ENCODE measurements around the gene RANBP17. TPM values are rescaled to one million over a fixed set of nuclear protein-coding genes. Genes with fewer than 3 reads are reported as not detected.
"Not testable (repeated sequence)": the region's sequence is repeated elsewhere in the genome, so short reads cannot be mapped to it uniquely, and the experiment has no call there.

The RANBP17 gene
- total RNA-seq, 2 experiments from 2014 or later, result not detected

- intact Hi-C loops (cut with micrococcal nuclease), result no loop called here
- H3K9me3 Mint-ChIP-seq, result no peaks in the 10 kb centered on the region
- H3K27me3 Mint-ChIP-seq, result no peaks in the 10 kb centered on the region
- ChIA-PET POLR2A (no interaction called here), CTCF (no interaction called here)
- H3K36me3 Mint-ChIP-seq, result no peaks in the 10 kb centered on the region
- H3K4me3 Mint-ChIP-seq, result no peak overlapping the region
- no peak for DNase-seq
- H3K4me1 Mint-ChIP-seq (ENCODE audit: low read depth), result no peaks in the 10 kb centered on the region
- H3K27ac Mint-ChIP-seq, result no peak overlapping the region
These were observed 15.0 kb upstream of the RANBP17 start for GRCh38 chr5:170846846-170847245.

- Mint-ChIP-seq H3K4me1 (ENCODE audit: low read depth) (no peaks in the 10 kb centered on the region), H3K4me3 (no peak overlapping the region), H3K27me3 (no peaks in the 10 kb centered on the region), H3K27ac (no peak overlapping the region), H3K9me3 (no peaks in the 10 kb centered on the region), H3K36me3 (no peaks in the 10 kb centered on the region)
- ChIA-PET POLR2A (no interaction called here), CTCF (no interaction called here)
- DNase-seq, result no peak
- intact Hi-C loops (cut with micrococcal nuclease), result no loop called here
These were observed 13.8 kb upstream of the RANBP17 start for GRCh38 chr5:170848033-170848432.

GRCh38 chr5:170849374-170849773 is 12.4 kb upstream of the RANBP17 start:
- H3K27ac Mint-ChIP-seq, result no peak overlapping the region
- no peaks in the 10 kb centered on the region for H3K9me3 Mint-ChIP-seq
- H3K36me3 Mint-ChIP-seq, result no peaks in the 10 kb centered on the region
- H3K4me1 Mint-ChIP-seq (ENCODE audit: low read depth), result no peaks in the 10 kb centered on the region
- no peak overlapping the region for H3K4me3 Mint-ChIP-seq
- ChIA-PET POLR2A (no interaction called here), CTCF (no interaction called here)
- intact Hi-C loops (cut with micrococcal nuclease), result no loop called here
- no peaks in the 10 kb centered on the region for H3K27me3 Mint-ChIP-seq
- no peak for DNase-seq

GRCh38 chr5:170854566-170854965 is 7.3 kb upstream of the RANBP17 start:
- H3K9me3 Mint-ChIP-seq, result peaks cover 8% of the 10 kb centered on the region
- H3K27ac Mint-ChIP-seq, result no peak overlapping the region
- H3K4me3 Mint-ChIP-seq, result no peak overlapping the region
- ChIA-PET CTCF (no interaction called here), POLR2A (no interaction called here)
- no peaks in the 10 kb centered on the region for H3K4me1 Mint-ChIP-seq (ENCODE audit: low read depth)
- H3K36me3 Mint-ChIP-seq, result no peaks in the 10 kb centered on the region
- no peak for DNase-seq
- no peaks in the 10 kb centered on the region for H3K27me3 Mint-ChIP-seq
- intact Hi-C loops (cut with micrococcal nuclease), result no loop called here

- Mint-ChIP-seq H3K27me3 (peaks cover 12% of the 10 kb centered on the region), H3K4me3 (no peak overlapping the region), H3K36me3 (peaks cover 12% of the 10 kb centered on the region), H3K27ac (no peak overlapping the region), H3K4me1 (ENCODE audit: low read depth) (peaks cover 5% of the 10 kb centered on the region), H3K9me3 (peaks cover 20% of the 10 kb centered on the region)
- DNase-seq, result no peak
- CTCF ChIA-PET, result no interaction called here
- POLR2A ChIA-PET, result no interaction called here
- intact Hi-C loops (cut with micrococcal nuclease), result no loop called here
These were observed 4.8 kb upstream of the RANBP17 start for GRCh38 chr5:170857066-170857465.

- Mint-ChIP-seq H3K36me3 (peaks cover 15% of the 10 kb centered on the region), H3K4me1 (ENCODE audit: low read depth) (peaks cover 5% of the 10 kb centered on the region), H3K9me3 (peaks cover 25% of the 10 kb centered on the region), H3K27ac (no peak overlapping the region), H3K4me3 (no peak overlapping the region), H3K27me3 (peaks cover 31% of the 10 kb centered on the region)
- DNase-seq, result no peak
- intact Hi-C loops (cut with micrococcal nuclease), result no loop called here
- POLR2A ChIA-PET, result no interaction called here
- CTCF ChIA-PET, result no interaction called here
These were observed 1.4 kb upstream of the RANBP17 start for GRCh38 chr5:170860415-170860814.

GRCh38 chr5:170860818-170861666 is 776 bp upstream of the RANBP17 start:
- DNase-seq, result no peak
- intact Hi-C loops (cut with micrococcal nuclease), result no loop called here
- Mint-ChIP-seq H3K9me3 (peaks cover 25% of the 10 kb centered on the region), H3K4me3 (no peak overlapping the region), H3K36me3 (peaks cover 15% of the 10 kb centered on the region), H3K27ac (no peak overlapping the region), H3K4me1 (ENCODE audit: low read depth) (peaks cover 5% of the 10 kb centered on the region), H3K27me3 (peaks cover 31% of the 10 kb centered on the region)
- CTCF ChIA-PET, result no interaction called here
- POLR2A ChIA-PET, result no interaction called here

- CTCF ChIA-PET, result no interaction called here
- no peak for DNase-seq
- Mint-ChIP-seq H3K4me3 (no peak overlapping the region), H3K27me3 (peaks cover 31% of the 10 kb centered on the region), H3K27ac (no peak overlapping the region), H3K36me3 (peaks cover 15% of the 10 kb centered on the region), H3K9me3 (peaks cover 25% of the 10 kb centered on the region), H3K4me1 (ENCODE audit: low read depth) (peaks cover 5% of the 10 kb centered on the region)
- intact Hi-C loops (cut with micrococcal nuclease), result no loop called here
- POLR2A ChIA-PET, result no interaction called here
These were observed 226 bp upstream of the RANBP17 start for GRCh38 chr5:170861667-170861916.

GRCh38 chr5:170863646-170864045 is 1.8 kb downstream of the RANBP17 start:
- H3K4me1 Mint-ChIP-seq (ENCODE audit: low read depth), result peaks cover 5% of the 10 kb centered on the region
- ChIA-PET POLR2A (no interaction called here), CTCF (no interaction called here)
- H3K27ac Mint-ChIP-seq, result no peak overlapping the region
- peaks cover 31% of the 10 kb centered on the region for H3K27me3 Mint-ChIP-seq
- no peak for DNase-seq
- intact Hi-C loops (cut with micrococcal nuclease), result no loop called here
- no peak overlapping the region for H3K4me3 Mint-ChIP-seq
- H3K9me3 Mint-ChIP-seq, result peaks cover 25% of the 10 kb centered on the region
- peaks cover 15% of the 10 kb centered on the region for H3K36me3 Mint-ChIP-seq

- Mint-ChIP-seq H3K27ac (no peak overlapping the region), H3K27me3 (peaks cover 28% of the 10 kb centered on the region), H3K36me3 (peaks cover 12% of the 10 kb centered on the region), H3K4me3 (no peak overlapping the region), H3K4me1 (ENCODE audit: low read depth) (peaks cover 5% of the 10 kb centered on the region), H3K9me3 (peaks cover 18% of the 10 kb centered on the region)
- intact Hi-C loops (cut with micrococcal nuclease), result no loop called here
- POLR2A ChIA-PET, result no interaction called here
- CTCF ChIA-PET, result no interaction called here
- no peak for DNase-seq
These were observed 3.8 kb downstream of the RANBP17 start for GRCh38 chr5:170865622-170866021.

- peaks cover under 1% of the 10 kb centered on the region for H3K36me3 Mint-ChIP-seq
These were observed 6.0 kb downstream of the RANBP17 start for GRCh38 chr5:170867825-170868224.

GRCh38 chr5:170870390-170870789 is 8.6 kb downstream of the RANBP17 start:
- DNase-seq; H3K36me3 Mint-ChIP-seq; H3K4me3 Mint-ChIP-seq; CTCF ChIA-PET; intact Hi-C loops (cut with micrococcal nuclease); POLR2A ChIA-PET; H3K4me1 Mint-ChIP-seq (ENCODE audit: low read depth); H3K27me3 Mint-ChIP-seq; H3K27ac Mint-ChIP-seq: not testable (repeated sequence)
- H3K9me3 Mint-ChIP-seq, result peaks cover 25% of the 10 kb centered on the region

More at GRCh38 chr5:170867825-170868224, 6.0 kb downstream of the RANBP17 start:
- peaks cover 14% of the 10 kb centered on the region for H3K27me3 Mint-ChIP-seq
- H3K4me3 Mint-ChIP-seq, result no peak overlapping the region
- no peak for DNase-seq
- ChIA-PET CTCF (no interaction called here), POLR2A (no interaction called here)
- H3K4me1 Mint-ChIP-seq (ENCODE audit: low read depth), result no peaks in the 10 kb centered on the region
- intact Hi-C loops (cut with micrococcal nuclease), result no loop called here
- peaks cover 19% of the 10 kb centered on the region for H3K9me3 Mint-ChIP-seq
- no peak overlapping the region for H3K27ac Mint-ChIP-seq

- intact Hi-C loops (cut with micrococcal nuclease), result no loop called here
- no peaks in the 10 kb centered on the region for H3K4me1 Mint-ChIP-seq (ENCODE audit: low read depth)
- no peak overlapping the region for H3K27ac Mint-ChIP-seq
- ChIA-PET CTCF (no interaction called here), POLR2A (no interaction called here)
- no peaks in the 10 kb centered on the region for H3K36me3 Mint-ChIP-seq
- DNase-seq, result no peak
- peaks cover 25% of the 10 kb centered on the region for H3K9me3 Mint-ChIP-seq
- H3K27me3 Mint-ChIP-seq, result no peaks in the 10 kb centered on the region
- H3K4me3 Mint-ChIP-seq, result no peak overlapping the region
These were observed 12.2 kb downstream of the RANBP17 start for GRCh38 chr5:170874017-170874416.
